ENCODE measurements around the gene DNAJC22.
"Not testable (repeated sequence)": the region's sequence is repeated elsewhere in the genome, so short reads cannot be mapped to it uniquely, and the experiment has no call there.

The DNAJC22 gene

GRCh38 chr12:49331380-49332222, 15.1 kb upstream of the DNAJC22 start:
- peak; percentile 83 for DNase-seq (ENCODE audit: low spot score)

- DNase-seq (ENCODE audit: low spot score): no peak
These were observed 14.2 kb upstream of the DNAJC22 start for GRCh38 chr12:49332441-49332861.

- DNase-seq (ENCODE audit: low spot score): no peak
These were observed 13.8 kb upstream of the DNAJC22 start for GRCh38 chr12:49332891-49333371.

GRCh38 chr12:49333778-49334177, 12.9 kb upstream of the DNAJC22 start:
- DNase-seq (ENCODE audit: low spot score): not testable (repeated sequence)

GRCh38 chr12:49334226-49334625, 12.5 kb upstream of the DNAJC22 start:
- DNase-seq (ENCODE audit: low spot score): no peak

GRCh38 chr12:49334681-49335080, 12.0 kb upstream of the DNAJC22 start:
- no peak for DNase-seq (ENCODE audit: low spot score)

GRCh38 chr12:49335118-49335954, 11.4 kb upstream of the DNAJC22 start:
- no peak for DNase-seq (ENCODE audit: low spot score)

- no peak for DNase-seq (ENCODE audit: low spot score)
These were observed 10.6 kb upstream of the DNAJC22 start for GRCh38 chr12:49335955-49336644.

GRCh38 chr12:49336645-49337584, 9.8 kb upstream of the DNAJC22 start, which contains the start of gene C1QL4:
Gene C1QL4 (minus strand): TSS chr12:49337188. CDS start chr12:49336477, 711 bp downstream.
- DNase-seq (ENCODE audit: low spot score): peak; percentile 67

- no peak for DNase-seq (ENCODE audit: low spot score)
These were observed 7.7 kb upstream of the DNAJC22 start for GRCh38 chr12:49338830-49339463.

- no peak for DNase-seq (ENCODE audit: low spot score)
These were observed 7.2 kb upstream of the DNAJC22 start for GRCh38 chr12:49339464-49339861.

GRCh38 chr12:49340095-49340870, 6.4 kb upstream of the DNAJC22 start:
- no peak for DNase-seq (ENCODE audit: low spot score)

GRCh38 chr12:49340971-49341776, 5.5 kb upstream of the DNAJC22 start:
- DNase-seq (ENCODE audit: low spot score): no peak

GRCh38 chr12:49341777-49342065, 5.0 kb upstream of the DNAJC22 start:
- no peak for DNase-seq (ENCODE audit: low spot score)

- peak; percentile 65 for DNase-seq (ENCODE audit: low spot score)
These were observed 4.4 kb upstream of the DNAJC22 start for GRCh38 chr12:49342066-49342913.

GRCh38 chr12:49342914-49343731, 3.6 kb upstream of the DNAJC22 start:
- DNase-seq (ENCODE audit: low spot score): no peak

- DNase-seq (ENCODE audit: low spot score): no peak
These were observed 2.1 kb upstream of the DNAJC22 start for GRCh38 chr12:49344486-49345050.

All from Ammon's horn (tissue), 1 donor.